Breast epithelium (tissue), 3 donors: ENCODE data around the gene EPHA3.

Experiments
- CTCF ChIP-seq, 3 donors: fragments of 450-650 bp; IDR thresholded peaks; one replicate each; pipeline ENCODE4 v1.5.1; 2016 to 2017; ENCODE audit warnings: antibody characterized with exemption in 3 of 3, mild to moderate bottlenecking in 3 of 3, moderate library complexity in 3 of 3
- POLR2A ChIP-seq: fragments of 450-650 bp; IDR thresholded peaks from one replicate; pipeline ENCODE4 v1.6.1; 2016; ENCODE audit warnings: antibody characterized with exemption, mild to moderate bottlenecking, moderate library complexity

- TF ChIP-seq CTCF (IDR thresholded peaks at IDR 0.05) (no peak), POLR2A (no peak)
Measured at GRCh38 chr3:89264037-89264560, 156.7 kb downstream of the EPHA3 start.
